Liver (tissue), 9 donors: ENCODE results near the gene COP1. TPM values are rescaled to one million over a fixed set of nuclear protein-coding genes. Genes with fewer than 3 reads are reported as not detected.

Experiments
- DNase-seq: peaks from one replicate; pipeline ENCODE4 v3.0.0-alpha.2; 2017; ENCODE audit warnings: low spot score
- H3K27ac ChIP-seq, 2 donors: one replicate each; pipeline ENCODE4 v1.7.0; 2013; ENCODE audit warnings: inconsistent platforms in 2 of 2, low read length in 2 of 2, control low read depth in 1 of 2, low read depth in 1 of 2, mild to moderate bottlenecking in 1 of 2
- H3K27me3 ChIP-seq, 4 donors: one replicate each; pipeline versions ENCODE4 v1.6.1 to v1.7.0; 2013; ENCODE audit warnings: low read length in 3 of 4, inconsistent platforms in 1 of 4, mild to moderate bottlenecking in 1 of 4, moderate library complexity in 1 of 4; ENCODE audit not compliant: control insufficient read depth in 4 of 4, insufficient read depth in 4 of 4
- H3K36me3 ChIP-seq, 4 donors: one replicate each; pipeline versions ENCODE4 v1.6.1 to v1.7.0; 2013; ENCODE audit warnings: low read length in 3 of 4, mild to moderate bottlenecking in 3 of 4, low read depth in 1 of 4, moderate library complexity in 1 of 4; ENCODE audit not compliant: control insufficient read depth in 4 of 4, insufficient read depth in 3 of 4
- H3K4me1 ChIP-seq, 4 donors: one replicate each; pipeline versions ENCODE4 v1.6.1 to v1.7.0; 2013; ENCODE audit warnings: low read length in 3 of 4, mild to moderate bottlenecking in 3 of 4, moderate library complexity in 1 of 4; ENCODE audit not compliant: control insufficient read depth in 4 of 4, insufficient read depth in 4 of 4
- H3K4me3 ChIP-seq, 3 donors: one replicate each; pipeline versions ENCODE4 v1.6.1 to v1.7.0; 2013; ENCODE audit warnings: low read length in 3 of 3, control low read depth in 1 of 3, low read depth in 1 of 3, mild to moderate bottlenecking in 1 of 3
- H3K9ac ChIP-seq, 2 donors: one replicate each; pipeline ENCODE4 v1.7.0; 2013; ENCODE audit warnings: low read length in 2 of 2, mild to moderate bottlenecking in 2 of 2, moderate library complexity in 2 of 2, control low read depth in 1 of 2, low read depth in 1 of 2
- H3K9me3 ChIP-seq, 4 donors: one replicate each; pipeline versions ENCODE4 v1.6.1 to v1.7.0; 2013; ENCODE audit warnings: low read length in 3 of 4; ENCODE audit not compliant: control insufficient read depth in 4 of 4
- EGR1 ChIP-seq, 2 donors: IDR thresholded peaks; 2 replicates each; pipeline ENCODE4 v1.6.1; 2016 to 2018; ENCODE audit warnings: antibody characterized with exemption in 2 of 2, low read depth in 2 of 2
- FOXA1 ChIP-seq: IDR thresholded peaks from 2 replicates; pipeline ENCODE4 v1.6.1; 2016; ENCODE audit warnings: antibody characterized with exemption
- FOXA2 ChIP-seq: IDR thresholded peaks from 2 replicates; pipeline ENCODE4 v1.6.1; 2016; ENCODE audit warnings: antibody characterized with exemption
- GABPA ChIP-seq, 2 donors: IDR thresholded peaks in 1 of 2; conservative IDR thresholded peaks in 1 of 2; 2 replicates each; pipeline ENCODE4 v1.6.1; 2016; ENCODE audit warnings: antibody characterized with exemption in 2 of 2, mild to moderate bottlenecking in 1 of 2, moderate library complexity in 1 of 2
- HNF4A ChIP-seq, 2 donors: conservative IDR thresholded peaks; 2 replicates each; pipeline ENCODE4 v1.6.1; 2016; ENCODE audit warnings: antibody characterized with exemption in 2 of 2, mild to moderate bottlenecking in 2 of 2
- HNF4G ChIP-seq: IDR thresholded peaks from 2 replicates; pipeline ENCODE4 v1.6.1; 2016; ENCODE audit warnings: antibody characterized with exemption
- JUND ChIP-seq, 2 donors: IDR thresholded peaks; 2 replicates each; pipeline ENCODE4 v1.6.1; 2016; ENCODE audit warnings: antibody characterized with exemption in 2 of 2
- NR2F2 ChIP-seq: IDR thresholded peaks from 2 replicates; pipeline ENCODE4 v1.6.1; 2016; ENCODE audit warnings: antibody characterized with exemption
- RAD21 ChIP-seq, 2 donors: IDR thresholded peaks; 2 replicates each; pipeline ENCODE4 v1.6.1; 2016; ENCODE audit warnings: antibody characterized with exemption in 2 of 2, mild to moderate bottlenecking in 2 of 2
- RXRA ChIP-seq, 2 donors: IDR thresholded peaks; 2 replicates each; pipeline ENCODE4 v1.6.1; 2017 to 2018; ENCODE audit warnings: antibody characterized with exemption in 2 of 2, mild to moderate bottlenecking in 1 of 2
- SP1 ChIP-seq: IDR thresholded peaks from 2 replicates; pipeline ENCODE4 v1.6.1; 2018; ENCODE audit warnings: antibody characterized with exemption, mild to moderate bottlenecking
- TAF1 ChIP-seq: conservative IDR thresholded peaks from 2 replicates; pipeline ENCODE4 v1.6.1; 2016; ENCODE audit warnings: antibody characterized with exemption, mild to moderate bottlenecking
- YY1 ChIP-seq: IDR thresholded peaks from 2 replicates; pipeline ENCODE4 v1.6.1; 2016; ENCODE audit warnings: antibody characterized with exemption, mild to moderate bottlenecking
- whole genome bisulfite sequencing: extraction: QIAGEN DNeasy Blood & Tissue Kit; methylation state at CpG from one replicate; pipeline ENCODE4 v1.1.7; 2013; 5-methylcytosine and 5-hydroxymethylcytosine counted together
- polyA plus RNA-seq, 2 donors: library from polyadenylated mRNA; stranded (reverse) in 1 of 2; unstranded in 1 of 2; fragments of 200-250 nt in 1 of 2; fragments of >200 nt in 1 of 2; fragmentation: Nextera tagmentation in 1 of 2; extraction: Ambion mirVana in 1 of 2; gene quantifications; one replicate each; pipeline versions ENCODE4 v1.2.1 to v1.2.3, GENCODE V29; 2013 to 2015
- total RNA-seq, 2 donors: library from RNA; depleted of rRNA; stranded (reverse); fragments of >200 nt; gene quantifications; one replicate each; pipeline ENCODE4 v1.2.3, GENCODE V29; 2014
- TF ChIP-seq, protein P1 (sequence below): fragments of 150-350 bp; IDR thresholded peaks from 2 replicates; pipeline ENCODE4 v1.5.1; 2017; ENCODE audit warnings: improper control_type of control experiment, low read depth, low read length; ENCODE audit not compliant: missing input control
- TF ChIP-seq, protein P2 (sequence below): IDR thresholded peaks from 2 replicates; pipeline ENCODE4 v1.6.1; 2016; ENCODE audit warnings: antibody characterized with exemption
- TF ChIP-seq, protein P3 (sequence below): IDR thresholded peaks from 2 replicates; pipeline ENCODE4 v1.6.1; 2016; ENCODE audit warnings: antibody characterized with exemption
- TF ChIP-seq, protein P4 (sequence below): IDR thresholded peaks from 2 replicates; pipeline ENCODE4 v1.6.1; 2016; ENCODE audit warnings: antibody characterized with exemption
- TF ChIP-seq, protein P5 (sequence below): IDR thresholded peaks from 2 replicates; pipeline ENCODE4 v1.6.1; 2016; ENCODE audit warnings: antibody characterized with exemption, mild to moderate bottlenecking
- donor health status: healthy.
- donor health status: healthy.
- donor health status: healthy.
- donor health status: healthy.
- donor health status: healthy.

The COP1 gene
- total and polyA plus RNA-seq, 4 donors = 14.7 to 35.7 (median 22.5) TPM

DNA sequence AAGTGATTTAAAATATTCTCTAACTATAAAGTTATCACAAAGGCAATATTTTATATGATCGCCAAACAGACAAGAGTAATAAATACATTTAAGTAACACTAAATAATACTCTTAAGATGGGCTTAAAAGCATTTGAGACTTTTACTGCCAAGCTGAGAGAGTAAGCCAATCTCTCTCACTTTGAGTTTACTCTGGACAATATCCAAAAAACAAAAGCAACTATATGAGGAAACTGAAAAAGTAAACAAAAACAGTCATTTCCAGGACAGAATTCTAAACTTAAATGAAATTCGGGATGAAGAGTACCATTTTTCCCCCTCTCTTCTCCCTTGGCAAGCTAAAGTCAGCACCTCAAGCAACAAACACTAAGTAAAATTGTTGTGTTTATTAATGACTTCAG is 173.2 kb downstream of the COP1 start (continued):
- TF ChIP-seq, protein P1, sequence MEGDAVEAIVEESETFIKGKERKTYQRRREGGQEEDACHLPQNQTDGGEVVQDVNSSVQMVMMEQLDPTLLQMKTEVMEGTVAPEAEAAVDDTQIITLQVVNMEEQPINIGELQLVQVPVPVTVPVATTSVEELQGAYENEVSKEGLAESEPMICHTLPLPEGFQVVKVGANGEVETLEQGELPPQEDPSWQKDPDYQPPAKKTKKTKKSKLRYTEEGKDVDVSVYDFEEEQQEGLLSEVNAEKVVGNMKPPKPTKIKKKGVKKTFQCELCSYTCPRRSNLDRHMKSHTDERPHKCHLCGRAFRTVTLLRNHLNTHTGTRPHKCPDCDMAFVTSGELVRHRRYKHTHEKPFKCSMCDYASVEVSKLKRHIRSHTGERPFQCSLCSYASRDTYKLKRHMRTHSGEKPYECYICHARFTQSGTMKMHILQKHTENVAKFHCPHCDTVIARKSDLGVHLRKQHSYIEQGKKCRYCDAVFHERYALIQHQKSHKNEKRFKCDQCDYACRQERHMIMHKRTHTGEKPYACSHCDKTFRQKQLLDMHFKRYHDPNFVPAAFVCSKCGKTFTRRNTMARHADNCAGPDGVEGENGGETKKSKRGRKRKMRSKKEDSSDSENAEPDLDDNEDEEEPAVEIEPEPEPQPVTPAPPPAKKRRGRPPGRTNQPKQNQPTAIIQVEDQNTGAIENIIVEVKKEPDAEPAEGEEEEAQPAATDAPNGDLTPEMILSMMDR = no peak
- TF ChIP-seq YY1 (no peak), SP1 (no peak), NR2F2 (no peak), TAF1 (no peak)

DNA sequence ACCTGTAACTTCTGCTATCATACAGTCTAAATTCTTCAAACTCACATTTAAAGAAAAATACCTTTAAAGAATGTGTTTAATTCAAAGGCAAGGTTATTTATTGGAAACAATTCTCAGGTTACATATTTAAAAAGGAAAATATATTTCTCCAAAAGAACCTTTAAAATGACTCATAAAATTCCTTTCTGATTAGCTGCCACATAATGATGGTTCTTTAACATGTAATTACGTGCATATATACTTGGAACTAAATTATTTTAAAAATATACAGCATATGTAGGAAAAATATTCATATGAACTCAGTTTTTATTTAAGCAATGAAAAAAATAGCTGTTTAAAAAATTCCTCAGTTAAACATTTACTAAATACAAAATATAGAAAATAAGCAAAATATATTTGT is 173.6 kb downstream of the COP1 start:
- 98% methylated on average over 1 of the region's 1 CpG for WGBS
- no peak for TF ChIP-seq EGR1 (IDR thresholded peaks at IDR 0.05; ENCODE audit: low read depth in 2 of 2)
- TF ChIP-seq RAD21 (IDR thresholded peaks at IDR 0.05) = no peak
- no peak for TF ChIP-seq TAF1
- TF ChIP-seq JUND (IDR thresholded peaks at IDR 0.05) = no peak
- TF ChIP-seq RXRA (IDR thresholded peaks at IDR 0.05) = no peak
- TF ChIP-seq, protein P2, sequence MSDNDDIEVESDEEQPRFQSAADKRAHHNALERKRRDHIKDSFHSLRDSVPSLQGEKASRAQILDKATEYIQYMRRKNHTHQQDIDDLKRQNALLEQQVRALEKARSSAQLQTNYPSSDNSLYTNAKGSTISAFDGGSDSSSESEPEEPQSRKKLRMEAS = no peak
- TF ChIP-seq, protein P3, sequence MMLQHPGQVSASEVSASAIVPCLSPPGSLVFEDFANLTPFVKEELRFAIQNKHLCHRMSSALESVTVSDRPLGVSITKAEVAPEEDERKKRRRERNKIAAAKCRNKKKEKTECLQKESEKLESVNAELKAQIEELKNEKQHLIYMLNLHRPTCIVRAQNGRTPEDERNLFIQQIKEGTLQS = no peak
- no peak for TF ChIP-seq FOXA2
- TF ChIP-seq HNF4G = no peak
- TF ChIP-seq NR2F2 = no peak
- TF ChIP-seq, protein P4, sequence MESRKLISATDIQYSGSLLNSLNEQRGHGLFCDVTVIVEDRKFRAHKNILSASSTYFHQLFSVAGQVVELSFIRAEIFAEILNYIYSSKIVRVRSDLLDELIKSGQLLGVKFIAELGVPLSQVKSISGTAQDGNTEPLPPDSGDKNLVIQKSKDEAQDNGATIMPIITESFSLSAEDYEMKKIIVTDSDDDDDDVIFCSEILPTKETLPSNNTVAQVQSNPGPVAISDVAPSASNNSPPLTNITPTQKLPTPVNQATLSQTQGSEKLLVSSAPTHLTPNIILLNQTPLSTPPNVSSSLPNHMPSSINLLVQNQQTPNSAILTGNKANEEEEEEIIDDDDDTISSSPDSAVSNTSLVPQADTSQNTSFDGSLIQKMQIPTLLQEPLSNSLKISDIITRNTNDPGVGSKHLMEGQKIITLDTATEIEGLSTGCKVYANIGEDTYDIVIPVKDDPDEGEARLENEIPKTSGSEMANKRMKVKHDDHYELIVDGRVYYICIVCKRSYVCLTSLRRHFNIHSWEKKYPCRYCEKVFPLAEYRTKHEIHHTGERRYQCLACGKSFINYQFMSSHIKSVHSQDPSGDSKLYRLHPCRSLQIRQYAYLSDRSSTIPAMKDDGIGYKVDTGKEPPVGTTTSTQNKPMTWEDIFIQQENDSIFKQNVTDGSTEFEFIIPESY = no peak
- H3K9ac ChIP-seq = no peak overlapping the region

DNA sequence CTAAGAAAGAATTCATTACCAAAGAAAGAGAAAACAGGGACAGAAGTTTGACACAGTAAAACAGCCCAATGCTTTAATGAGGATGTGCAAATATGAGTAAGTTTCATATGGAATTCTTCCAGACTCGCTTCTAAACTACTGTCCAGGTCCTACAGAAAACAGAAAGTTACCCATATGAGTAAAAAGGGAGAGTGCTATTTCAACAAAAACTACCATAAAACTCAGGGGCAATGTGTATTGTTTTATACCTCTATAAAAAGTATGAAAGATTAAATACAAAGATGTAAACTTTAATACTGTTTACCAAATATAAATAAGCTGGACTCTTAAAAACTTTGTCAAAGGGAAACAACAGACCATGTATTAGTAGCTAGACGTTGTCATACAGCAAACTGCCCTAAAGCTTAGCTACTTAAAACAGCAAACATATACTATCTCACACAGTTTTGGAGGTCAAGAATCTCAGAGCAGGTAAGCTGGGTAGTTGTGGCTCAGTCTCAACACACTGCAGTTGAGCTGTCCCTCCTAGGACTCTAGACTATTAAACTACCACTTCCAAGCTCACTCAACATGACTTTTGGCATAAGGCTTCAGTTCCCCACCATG is 174.9 kb downstream of the COP1 start:
- Histone ChIP-seq H3K9me3 (no peaks in the 10 kb centered on the region), H3K9ac (no peak overlapping the region), H3K36me3 (peaks cover 0 to 6% (median 2%) of the 10 kb centered on the region in 4 donors), H3K27me3 (no peaks in the 10 kb centered on the region), H3K4me3 (no peak overlapping the region), H3K4me1 (peaks cover 0 to 9% (median 7%) of the 10 kb centered on the region in 4 donors), H3K27ac (no peak overlapping the region)
- 87% methylated on average over 2 of the region's 2 CpGs for WGBS
- no peak for DNase-seq
- TF ChIP-seq NR2F2 (no peak), YY1 (no peak), FOXA1 (no peak), RAD21 (IDR thresholded peaks at IDR 0.05) (no peak), FOXA2 (no peak), HNF4A (conservative IDR thresholded peaks at IDR 0.05) (no peak), RXRA (IDR thresholded peaks at IDR 0.05) (no peak), HNF4G (no peak), GABPA (IDR thresholded peaks at IDR 0.05 in 1 of 2, conservative IDR thresholded peaks at IDR 0.05 in 1 of 2) (no peak), SP1 (no peak), EGR1 (IDR thresholded peaks at IDR 0.05; ENCODE audit: low read depth in 2 of 2) (no peak), TAF1 (no peak), JUND (IDR thresholded peaks at IDR 0.05) (no peak)
- TF ChIP-seq, protein P2 = no peak
- TF ChIP-seq, protein P5, sequence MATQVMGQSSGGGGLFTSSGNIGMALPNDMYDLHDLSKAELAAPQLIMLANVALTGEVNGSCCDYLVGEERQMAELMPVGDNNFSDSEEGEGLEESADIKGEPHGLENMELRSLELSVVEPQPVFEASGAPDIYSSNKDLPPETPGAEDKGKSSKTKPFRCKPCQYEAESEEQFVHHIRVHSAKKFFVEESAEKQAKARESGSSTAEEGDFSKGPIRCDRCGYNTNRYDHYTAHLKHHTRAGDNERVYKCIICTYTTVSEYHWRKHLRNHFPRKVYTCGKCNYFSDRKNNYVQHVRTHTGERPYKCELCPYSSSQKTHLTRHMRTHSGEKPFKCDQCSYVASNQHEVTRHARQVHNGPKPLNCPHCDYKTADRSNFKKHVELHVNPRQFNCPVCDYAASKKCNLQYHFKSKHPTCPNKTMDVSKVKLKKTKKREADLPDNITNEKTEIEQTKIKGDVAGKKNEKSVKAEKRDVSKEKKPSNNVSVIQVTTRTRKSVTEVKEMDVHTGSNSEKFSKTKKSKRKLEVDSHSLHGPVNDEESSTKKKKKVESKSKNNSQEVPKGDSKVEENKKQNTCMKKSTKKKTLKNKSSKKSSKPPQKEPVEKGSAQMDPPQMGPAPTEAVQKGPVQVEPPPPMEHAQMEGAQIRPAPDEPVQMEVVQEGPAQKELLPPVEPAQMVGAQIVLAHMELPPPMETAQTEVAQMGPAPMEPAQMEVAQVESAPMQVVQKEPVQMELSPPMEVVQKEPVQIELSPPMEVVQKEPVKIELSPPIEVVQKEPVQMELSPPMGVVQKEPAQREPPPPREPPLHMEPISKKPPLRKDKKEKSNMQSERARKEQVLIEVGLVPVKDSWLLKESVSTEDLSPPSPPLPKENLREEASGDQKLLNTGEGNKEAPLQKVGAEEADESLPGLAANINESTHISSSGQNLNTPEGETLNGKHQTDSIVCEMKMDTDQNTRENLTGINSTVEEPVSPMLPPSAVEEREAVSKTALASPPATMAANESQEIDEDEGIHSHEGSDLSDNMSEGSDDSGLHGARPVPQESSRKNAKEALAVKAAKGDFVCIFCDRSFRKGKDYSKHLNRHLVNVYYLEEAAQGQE = no peak
- TF ChIP-seq, protein P3 = no peak
- TF ChIP-seq, protein P4 = no peak

More for the DNA sequence above, 173.6 kb downstream of the COP1 start:
- H3K4me1 ChIP-seq = peaks cover 0 to 9% (median 7%) of the 10 kb centered on the region in 4 donors
- no peak for DNase-seq
- no peaks in the 10 kb centered on the region for H3K27me3 ChIP-seq
- H3K27ac ChIP-seq = no peak overlapping the region
- no peaks in the 10 kb centered on the region for H3K9me3 ChIP-seq
- H3K36me3 ChIP-seq = peaks cover 2 to 10% (median 6%) of the 10 kb centered on the region in 4 donors
- no peak overlapping the region for H3K4me3 ChIP-seq
